ENCODE data around the gene EIF4E1B.
"Not testable (repeated sequence)": the region's sequence is repeated elsewhere in the genome, so short reads cannot be mapped to it uniquely, and the experiment has no call there.

The EIF4E1B gene

DNA sequence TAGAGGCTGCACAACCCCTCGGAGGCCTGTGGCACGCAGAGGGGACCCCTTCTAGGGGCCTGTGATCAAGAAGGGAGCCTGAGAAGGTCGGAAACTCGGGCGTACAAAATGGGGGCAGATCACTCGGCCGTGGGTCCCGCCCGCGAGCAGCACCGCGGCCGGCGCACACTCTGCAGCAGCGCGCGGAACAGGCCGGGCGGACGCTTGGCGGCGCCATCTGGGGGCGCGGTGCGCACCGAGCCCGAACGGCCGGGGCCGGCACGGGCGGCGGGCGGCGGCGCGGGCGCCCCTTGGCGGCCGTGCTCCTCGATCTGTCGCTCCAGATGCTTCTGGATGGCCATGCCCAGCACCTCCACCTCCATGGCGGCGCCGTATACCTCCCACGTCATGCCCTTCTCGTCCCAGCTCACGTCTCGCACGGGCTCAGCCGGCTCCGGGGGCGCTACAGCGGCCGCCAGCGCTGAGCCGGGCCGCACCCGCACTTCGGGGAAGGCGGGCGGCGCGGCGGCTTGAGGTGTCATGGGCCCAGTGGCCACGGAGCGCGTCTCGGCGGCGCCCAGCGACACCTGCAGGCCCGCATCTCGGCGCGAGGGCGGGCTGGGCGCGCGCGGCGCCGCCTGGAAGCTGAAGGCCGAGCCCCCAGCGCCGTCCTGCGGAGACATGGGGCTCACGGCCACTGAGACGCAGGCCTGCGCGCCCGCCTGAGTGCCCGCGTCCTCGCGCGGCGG is 33.6 kb upstream of the EIF4E1B start:
- DNase-seq (ENCODE audit: low spot score) = peak; percentile 88
- TF ChIP-seq, protein P1, sequence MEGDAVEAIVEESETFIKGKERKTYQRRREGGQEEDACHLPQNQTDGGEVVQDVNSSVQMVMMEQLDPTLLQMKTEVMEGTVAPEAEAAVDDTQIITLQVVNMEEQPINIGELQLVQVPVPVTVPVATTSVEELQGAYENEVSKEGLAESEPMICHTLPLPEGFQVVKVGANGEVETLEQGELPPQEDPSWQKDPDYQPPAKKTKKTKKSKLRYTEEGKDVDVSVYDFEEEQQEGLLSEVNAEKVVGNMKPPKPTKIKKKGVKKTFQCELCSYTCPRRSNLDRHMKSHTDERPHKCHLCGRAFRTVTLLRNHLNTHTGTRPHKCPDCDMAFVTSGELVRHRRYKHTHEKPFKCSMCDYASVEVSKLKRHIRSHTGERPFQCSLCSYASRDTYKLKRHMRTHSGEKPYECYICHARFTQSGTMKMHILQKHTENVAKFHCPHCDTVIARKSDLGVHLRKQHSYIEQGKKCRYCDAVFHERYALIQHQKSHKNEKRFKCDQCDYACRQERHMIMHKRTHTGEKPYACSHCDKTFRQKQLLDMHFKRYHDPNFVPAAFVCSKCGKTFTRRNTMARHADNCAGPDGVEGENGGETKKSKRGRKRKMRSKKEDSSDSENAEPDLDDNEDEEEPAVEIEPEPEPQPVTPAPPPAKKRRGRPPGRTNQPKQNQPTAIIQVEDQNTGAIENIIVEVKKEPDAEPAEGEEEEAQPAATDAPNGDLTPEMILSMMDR (IDR thresholded peaks at IDR 0.05; ENCODE audit: extremely low read depth, missing control alignments) = peak; percentile 50

DNA sequence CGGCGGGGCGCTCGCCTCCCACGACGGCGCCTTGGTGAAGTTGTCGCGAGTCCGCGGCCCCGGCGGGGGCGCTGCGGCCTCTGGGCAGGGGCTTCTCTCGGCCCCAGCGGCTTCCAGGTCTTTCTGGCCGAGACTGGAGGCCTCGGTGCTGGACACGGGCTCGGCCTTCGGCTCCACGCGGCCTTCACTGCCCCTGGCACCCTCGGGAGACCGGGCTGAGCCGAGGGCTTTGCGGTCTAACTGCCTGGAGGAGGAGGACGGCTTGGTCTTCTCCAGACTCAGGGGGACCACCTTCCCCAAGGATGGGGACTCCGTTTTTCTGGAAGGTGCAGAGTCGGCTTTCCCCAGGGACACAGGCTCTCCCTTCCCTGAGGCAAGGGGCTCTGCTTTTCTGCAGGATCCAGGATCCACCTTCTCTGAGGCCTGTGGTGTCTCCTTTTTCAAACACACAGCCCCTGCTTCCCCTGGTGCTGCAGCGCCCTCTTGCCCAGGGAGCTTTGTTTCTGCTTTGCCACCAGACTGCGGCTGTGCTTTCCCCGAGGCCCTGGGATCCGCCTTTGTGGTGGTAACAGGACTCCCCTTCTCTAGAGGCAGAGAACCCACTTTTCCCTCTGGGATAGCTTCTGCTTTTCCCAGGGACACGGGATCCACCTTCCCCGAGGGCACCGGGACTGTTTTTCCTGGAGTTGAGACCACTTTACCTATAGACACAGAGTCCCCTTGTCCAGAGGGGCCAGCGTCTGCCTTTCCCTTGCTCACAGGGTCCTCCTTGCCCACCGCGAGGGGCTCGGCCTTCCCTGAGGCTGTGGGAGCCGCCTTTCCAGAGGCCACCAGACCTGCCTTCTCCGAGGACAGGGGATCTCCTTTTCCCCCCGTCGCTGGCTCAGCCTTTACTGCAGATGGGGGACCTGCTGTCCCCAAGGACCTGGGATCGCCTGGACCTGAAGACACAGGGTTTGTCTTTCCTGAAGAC is 32.8 kb upstream of the EIF4E1B start:
- DNase-seq (ENCODE audit: low spot score) = no peak
- TF ChIP-seq, protein P1 (IDR thresholded peaks at IDR 0.05; ENCODE audit: extremely low read depth, missing control alignments) = no peak

DNA sequence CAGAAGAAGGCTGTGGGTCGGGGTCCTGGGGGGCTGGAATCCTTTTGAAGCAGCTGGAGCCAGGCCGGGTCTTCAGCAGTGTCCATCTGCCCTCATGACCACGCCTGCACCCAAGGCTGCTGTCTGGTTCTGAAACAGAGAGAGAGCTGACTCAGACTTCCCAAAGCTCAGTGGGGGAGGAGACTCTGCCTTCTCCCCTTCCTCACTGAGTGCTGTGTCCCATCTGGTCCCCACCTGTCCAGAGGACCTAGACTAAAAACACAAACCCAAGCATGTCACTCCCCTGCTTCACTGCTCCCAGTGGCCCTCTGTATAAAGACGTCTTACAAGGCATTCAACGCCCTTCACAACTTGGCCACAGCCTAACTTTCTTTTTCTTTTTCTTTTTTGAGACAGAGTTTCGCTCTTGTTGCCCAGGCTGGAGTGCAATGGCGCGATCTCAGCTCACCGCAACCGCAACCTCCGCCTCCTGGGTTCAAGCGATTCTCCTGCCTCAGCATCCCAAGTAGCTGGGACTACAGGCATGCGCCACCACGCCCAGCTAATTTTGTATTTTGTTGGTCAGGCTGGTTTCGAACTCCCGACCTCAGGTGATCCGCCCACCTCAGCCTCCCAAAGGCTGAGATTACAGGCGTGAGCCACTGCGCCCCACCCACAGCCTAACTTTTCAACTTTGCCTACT is 30.6 kb upstream of the EIF4E1B start:
- DNase-seq (ENCODE audit: low spot score) = not testable (repeated sequence)

DNA sequence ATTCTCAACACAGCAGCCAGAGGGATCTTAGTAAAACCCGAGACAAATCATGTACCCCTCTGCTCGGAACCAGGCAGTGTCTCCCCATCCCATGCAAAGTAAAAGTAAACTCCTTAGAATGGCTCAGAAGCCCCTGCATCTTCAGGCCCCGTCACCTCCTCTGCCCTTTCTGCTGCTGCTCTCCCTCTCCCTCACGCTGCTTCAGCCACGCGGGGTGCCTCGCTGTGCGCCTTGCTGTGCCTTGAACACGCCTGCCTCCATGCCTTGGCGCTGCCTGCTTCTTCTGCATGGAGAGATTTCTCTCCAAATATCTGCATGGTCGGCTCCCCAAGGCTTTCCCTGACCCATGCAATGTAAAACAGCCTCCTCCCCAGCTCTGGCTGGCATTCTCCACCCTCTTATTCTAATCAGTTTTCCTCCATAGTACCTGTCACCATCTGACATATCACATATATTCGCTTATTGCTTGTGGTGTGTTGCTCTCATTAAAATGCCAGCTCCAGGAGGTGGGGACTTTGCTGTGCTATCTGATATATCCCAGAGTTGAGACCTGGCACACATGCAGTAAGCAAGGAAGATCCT is 28.5 kb upstream of the EIF4E1B start:
- TF ChIP-seq, protein P1 (IDR thresholded peaks at IDR 0.05; ENCODE audit: extremely low read depth, missing control alignments) = no peak
- no peak for DNase-seq (ENCODE audit: low spot score)

DNA sequence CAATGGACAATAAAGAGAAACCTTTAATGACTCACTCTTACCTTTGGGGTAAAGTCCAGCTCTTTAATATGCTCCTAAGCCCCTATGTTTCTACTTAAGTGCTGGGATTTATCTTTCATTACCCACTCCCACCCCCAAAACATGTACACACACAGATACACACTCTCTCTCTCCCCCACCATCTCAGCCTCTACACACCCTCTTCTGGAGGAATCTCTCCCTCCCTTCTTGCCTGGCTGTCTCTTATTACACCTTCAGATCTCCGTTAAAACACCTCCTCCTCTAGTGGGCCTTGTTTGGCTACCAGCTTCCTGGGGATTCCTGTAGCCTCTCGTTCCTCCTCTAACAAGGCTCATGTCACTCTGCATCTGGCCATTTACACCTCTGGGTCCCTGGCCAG is 27.4 kb upstream of the EIF4E1B start:
- no peak for DNase-seq (ENCODE audit: low spot score)
- TF ChIP-seq, protein P1 (IDR thresholded peaks at IDR 0.05; ENCODE audit: extremely low read depth, missing control alignments) = no peak

DNA sequence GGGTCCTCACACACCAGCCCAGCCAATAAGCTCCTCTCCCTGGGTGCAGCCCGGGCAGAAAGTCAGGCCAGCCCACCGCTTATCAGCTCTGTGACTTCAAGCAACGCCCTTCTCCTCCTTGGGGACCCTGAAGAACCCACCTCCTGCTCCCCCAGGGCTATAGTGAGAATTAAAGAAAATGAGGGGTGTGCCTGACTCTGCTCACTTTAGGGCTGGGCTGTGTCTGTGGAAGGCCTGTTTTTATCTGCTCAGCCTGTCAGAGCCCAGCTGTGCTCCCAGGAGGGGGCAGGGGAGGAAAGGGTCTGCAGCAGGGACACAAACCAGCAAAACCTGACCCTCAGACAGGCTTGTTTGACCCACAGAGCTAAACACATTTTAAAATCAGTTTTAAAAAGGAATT is 24.4 kb upstream of the EIF4E1B start:
- no peak for DNase-seq (ENCODE audit: low spot score)
- TF ChIP-seq, protein P1 (IDR thresholded peaks at IDR 0.05; ENCODE audit: extremely low read depth, missing control alignments) = no peak

DNA sequence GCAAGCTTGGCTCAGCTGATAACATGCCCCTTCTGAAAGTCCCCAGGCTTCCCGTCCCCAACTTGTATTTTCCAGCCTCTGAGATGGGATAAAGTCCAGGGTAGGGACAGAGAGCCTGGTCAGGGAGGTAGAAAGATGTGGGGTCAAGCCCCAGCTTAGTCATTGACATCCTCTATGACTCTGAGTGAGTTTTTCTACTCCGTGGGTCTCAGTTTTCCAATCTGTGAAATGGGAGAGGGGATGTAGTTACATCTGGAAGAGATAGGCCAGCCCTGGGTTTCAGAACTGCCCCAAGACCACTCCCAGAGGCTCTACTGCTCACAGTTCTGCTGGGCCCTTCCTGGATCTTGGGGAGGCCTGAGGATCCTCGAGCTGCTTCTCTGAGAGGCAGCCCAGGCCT is 23.6 kb upstream of the EIF4E1B start:
- TF ChIP-seq, protein P1 (IDR thresholded peaks at IDR 0.05; ENCODE audit: extremely low read depth, missing control alignments) = no peak

More for the DNA sequence above, 23.6 kb upstream of the EIF4E1B start:
- DNase-seq (ENCODE audit: low spot score) = no peak

All from GM20000 (cell line).